Vagina (tissue), 2 donors: Measurements from ENCODE around the gene LRRFIP1. TPM values are rescaled to one million over a fixed set of nuclear protein-coding genes. Genes with fewer than 3 reads are reported as not detected.

Experiments used
- DNase-seq, 2 donors: peaks; one replicate each; pipeline ENCODE4 v3.0.0-alpha.2; 2017; ENCODE audit errors: extremely low spot score in 2 of 2
- H3K27ac ChIP-seq: fragments of 200-600 bp; sonication (generic); one replicate; pipeline ENCODE4 v1.5.1; 2019
- H3K27me3 ChIP-seq: fragments of 200-600 bp; sonication (generic); one replicate; pipeline ENCODE4 v1.5.1; 2019
- H3K36me3 ChIP-seq, 2 donors: fragments of 200-600 bp; sonication (generic); one replicate each; pipeline ENCODE4 v1.5.1; 2017 to 2019
- H3K4me1 ChIP-seq: fragments of 200-600 bp; sonication (generic); one replicate; pipeline ENCODE4 v1.5.1; 2019
- H3K4me3 ChIP-seq, 2 donors: fragments of 200-600 bp; sonication (generic); 1 replicate in 1 of 2; 2 replicates in 1 of 2; pipeline ENCODE4 v1.5.1; 2016 to 2019
- H3K9me3 ChIP-seq: fragments of 200-600 bp; sonication (generic); one replicate; pipeline ENCODE4 v1.5.1; 2019
- CTCF ChIP-seq, 3 experiments: fragments of 450-650 bp in 2 of 3; fragments of 200-600 bp in 1 of 3; sonication (generic) in 1 of 3; IDR thresholded peaks; one replicate each; pipeline ENCODE4 v1.5.1; 2017 to 2019; ENCODE audit warnings: antibody characterized with exemption in 3 of 3, mild to moderate bottlenecking in 2 of 3, moderate library complexity in 2 of 3
- POLR2A ChIP-seq, 2 donors: fragments of 450-650 bp; IDR thresholded peaks; one replicate each; pipeline ENCODE4 v1.6.1; 2017; ENCODE audit warnings: antibody characterized with exemption in 2 of 2, mild to moderate bottlenecking in 2 of 2, moderate library complexity in 2 of 2
- POLR2AphosphoS5 ChIP-seq, 2 donors: sonication (generic); formaldehyde crosslinking; IDR thresholded peaks; one replicate each; pipeline ENCODE4 v1.9.0; 2017; ENCODE audit warnings: antibody characterized with exemption in 2 of 2, mild to moderate bottlenecking in 2 of 2, low read depth in 1 of 2; ENCODE audit not compliant: insufficient read depth in 1 of 2
- intact Hi-C: fragments of 100-400 bp; cut with DNase I; formaldehyde crosslinking; loops from one replicate; pipeline ENCODE4 v1.15.1; 2023
- total RNA-seq: library from RNA; depleted of rRNA; stranded (reverse); fragments of >200 nt; gene quantifications from one replicate; pipeline ENCODE4 v1.2.3, GENCODE V29; 2016

The LRRFIP1 gene
- total RNA-seq, 1 donor from 2014 or later: 132 TPM

GRCh38 chr2:237694415-237695194 lies 67.2 kb downstream of the LRRFIP1 start:
- H3K9me3 ChIP-seq: no peaks in the 10 kb centered on the region
- peak overlapping the region; percentile 58 to 93 for H3K4me3 ChIP-seq
- DNase-seq: no peak
- no peaks in the 10 kb centered on the region for H3K36me3 ChIP-seq
- peaks cover 78% of the 10 kb centered on the region for H3K4me1 ChIP-seq
- H3K27ac ChIP-seq: peak overlapping the region; percentile 99
- intact Hi-C loops: loop anchor here (5.0 kb wide), 1 partner anchor 43 kb away; no protein-coding TSS in a partner anchor
- no peaks in the 10 kb centered on the region for H3K27me3 ChIP-seq
- TF ChIP-seq POLR2A (IDR thresholded peaks at IDR 0.05) (no peak), CTCF (IDR thresholded peaks at IDR 0.05) (no peak), POLR2AphosphoS5 (IDR thresholded peaks at IDR 0.05; ENCODE audit: insufficient read depth in 1 of 2, low read depth in 1 of 2) (peak in 1 of 2 donors; percentile 11)

GRCh38 chr2:237695201-237695780 lies 67.9 kb downstream of the LRRFIP1 start:
- peaks cover 82% of the 10 kb centered on the region for H3K4me1 ChIP-seq
- intact Hi-C loops: no loop called here
- TF ChIP-seq POLR2A (IDR thresholded peaks at IDR 0.05) (peak in 1 of 2 donors; percentile 10), CTCF (IDR thresholded peaks at IDR 0.05) (no peak), POLR2AphosphoS5 (IDR thresholded peaks at IDR 0.05; ENCODE audit: insufficient read depth in 1 of 2, low read depth in 1 of 2) (peak; percentile 33 to 92)

GRCh38 chr2:237696461-237696860 lies 69.1 kb downstream of the LRRFIP1 start:
- Histone ChIP-seq H3K27me3 (no peaks in the 10 kb centered on the region), H3K27ac (peak overlapping the region; percentile 99), H3K4me3 (no peak overlapping the region), H3K4me1 (peaks cover 87% of the 10 kb centered on the region), H3K9me3 (no peaks in the 10 kb centered on the region), H3K36me3 (no peaks in the 10 kb centered on the region)
- intact Hi-C loops: no loop called here
- DNase-seq: no peak
- no peak for TF ChIP-seq POLR2AphosphoS5 (IDR thresholded peaks at IDR 0.05; ENCODE audit: insufficient read depth in 1 of 2, low read depth in 1 of 2)
- TF ChIP-seq CTCF (IDR thresholded peaks at IDR 0.05): no peak

More at GRCh38 chr2:237695201-237695780, 67.9 kb downstream of the LRRFIP1 start:
- DNase-seq: no peak
- H3K9me3 ChIP-seq: no peaks in the 10 kb centered on the region
- H3K4me3 ChIP-seq: peak overlapping the region; percentile 58 to 93
- H3K27ac ChIP-seq: peak overlapping the region; percentile 99
- H3K27me3 ChIP-seq: no peaks in the 10 kb centered on the region
- no peaks in the 10 kb centered on the region for H3K36me3 ChIP-seq

GRCh38 chr2:237697586-237698357 lies 70.4 kb downstream of the LRRFIP1 start:
- no peaks in the 10 kb centered on the region for H3K36me3 ChIP-seq
- H3K27ac ChIP-seq: peak overlapping the region; percentile 99
- intact Hi-C loops: no loop called here
- TF ChIP-seq POLR2AphosphoS5 (IDR thresholded peaks at IDR 0.05; ENCODE audit: insufficient read depth in 1 of 2, low read depth in 1 of 2) (no peak), CTCF (IDR thresholded peaks at IDR 0.05) (no peak), POLR2A (IDR thresholded peaks at IDR 0.05) (no peak)
- H3K4me1 ChIP-seq: peaks cover 97% of the 10 kb centered on the region
- H3K27me3 ChIP-seq: no peaks in the 10 kb centered on the region
- no peaks in the 10 kb centered on the region for H3K9me3 ChIP-seq
- no peak overlapping the region for H3K4me3 ChIP-seq
- no peak for DNase-seq
